H1 (cell line): ENCODE data around the gene NDFIP2. TPM values are rescaled to one million over a fixed set of nuclear protein-coding genes. Genes with fewer than 3 reads are reported as not detected.

Experiments
- CTCF ChIA-PET: fragments of 300-600 bp; sonication (Branson Sonifier 250); formaldehyde crosslinking; loops from one replicate; lab custom pipeline; 2021; ENCODE audit not compliant: partially characterized antibody; lab: Charles Lee
- POLR2A ChIA-PET: fragments of 300-600 bp; sonication (Branson Sonifier 250); formaldehyde crosslinking; loops from one replicate; lab custom pipeline; 2021; ENCODE audit warnings: inconsistent platforms; ENCODE audit not compliant: partially characterized antibody; lab: Charles Lee
- DNase-seq, 2 experiments: peaks; one replicate each; pipeline versions ENCODE4 v3.0.0 to v3.0.0-alpha.2; 2010 to 2022; ENCODE audit warnings: low spot score in 2 of 2, low read depth in 1 of 2, mixed read lengths in 1 of 2
- FAIRE-seq: peaks from 2 replicates; lab custom pipeline; 2011; peaks lifted over from hg19 to GRCh38; lab: Jason Lieb, UNC
- H2AFZ ChIP-seq: 2 replicates; pipeline ENCODE4 v1.8.1; 2012; ENCODE audit warnings: low read length, inconsistent platforms
- H2AK5ac ChIP-seq: 2 replicates; pipeline ENCODE4 v1.6.1; 2013; ENCODE audit warnings: low read depth, low read length
- H2BK120ac ChIP-seq: replicated peaks from 2 replicates; pipeline ENCODE3; 2013; ENCODE audit warnings: low read depth, low read length, inconsistent platforms
- H2BK12ac ChIP-seq: 2 replicates; pipeline ENCODE4 v1.6.1; 2013; ENCODE audit warnings: low read depth, low read length
- H2BK15ac ChIP-seq: 2 replicates; pipeline ENCODE4 v1.6.1; 2013; ENCODE audit warnings: low read length
- H2BK20ac ChIP-seq: 2 replicates; pipeline ENCODE4 v1.6.1; 2013; ENCODE audit warnings: low read length
- H2BK5ac ChIP-seq: 2 replicates; pipeline ENCODE4 v1.6.1; 2013; ENCODE audit warnings: low read depth, low read length
- H3K14ac ChIP-seq: 2 replicates; pipeline ENCODE4 v1.6.1; 2013; ENCODE audit warnings: inconsistent platforms; ENCODE audit not compliant: insufficient read length
- H3K18ac ChIP-seq: 2 replicates; pipeline ENCODE4 v1.6.1; 2013; ENCODE audit warnings: low read length; ENCODE audit errors: extremely low read depth
- H3K23ac ChIP-seq: 2 replicates; pipeline ENCODE4 v1.6.1; 2013; ENCODE audit warnings: inconsistent platforms; ENCODE audit not compliant: insufficient read length
- H3K23me2 ChIP-seq: 2 replicates; pipeline ENCODE4 v1.6.1; 2013; ENCODE audit warnings: low read depth, low read length
- H3K27ac ChIP-seq: 2 replicates; pipeline ENCODE4 v1.6.1; 2011; ENCODE audit warnings: low read depth, low read length, inconsistent platforms
- H3K27me3 ChIP-seq, 4 experiments: replicated peaks in 1 of 4; 1 replicate in 1 of 4; 2 replicates in 3 of 4; pipeline versions ENCODE4 v1.6.1 to v1.8.1; 2011 to 2013; ENCODE audit warnings: low read length in 3 of 4, mild to moderate bottlenecking in 3 of 4, inconsistent platforms in 2 of 4, mixed read lengths in 2 of 4, moderate library complexity in 1 of 4; ENCODE audit not compliant: control insufficient read depth in 3 of 4, insufficient read depth in 3 of 4; ENCODE audit errors: extremely low read depth in 1 of 4
- H3K36me3 ChIP-seq, 4 experiments: 2 replicates each; pipeline versions ENCODE4 v1.6.1 to v1.8.1; 2011 to 2013; ENCODE audit warnings: mild to moderate bottlenecking in 4 of 4, low read length in 3 of 4, moderate library complexity in 2 of 4, control low read depth in 1 of 4, inconsistent platforms in 1 of 4; ENCODE audit not compliant: insufficient read depth in 4 of 4, control insufficient read depth in 2 of 4
- H3K4ac ChIP-seq: replicated peaks from 2 replicates; pipeline ENCODE3; 2013; ENCODE audit warnings: low read length, low read depth, mixed read lengths, inconsistent platforms; ENCODE audit not compliant: insufficient read length
- H3K4me1 ChIP-seq, 4 experiments: replicated peaks in 1 of 4; 1 replicate in 1 of 4; 2 replicates in 3 of 4; pipeline versions ENCODE4 v1.6.1 to v1.8.1; 2011 to 2013; ENCODE audit warnings: low read length in 3 of 4, inconsistent platforms in 2 of 4, mixed read lengths in 1 of 4; ENCODE audit not compliant: insufficient read depth in 4 of 4, control insufficient read depth in 3 of 4
- H3K4me2 ChIP-seq, 2 experiments: 2 replicates each; pipeline versions ENCODE4 v1.6.1 to v1.8.1; 2011 to 2013; ENCODE audit warnings: low read depth in 2 of 2, low read length in 2 of 2, control low read depth in 1 of 2, inconsistent platforms in 1 of 2, mild to moderate bottlenecking in 1 of 2; ENCODE audit not compliant: insufficient read depth in 1 of 2
- H3K4me3 ChIP-seq, 4 experiments: fragments of 200-600, 300-600 bp in 1 of 4; sonication (generic), shearing (Covaris generic), sonication (Bioruptor Twin) in 1 of 4; 2 replicates each; pipeline versions ENCODE4 v1.5.1 to v1.8.1; 2011 to 2016; ENCODE audit warnings: low read length in 4 of 4, low read depth in 3 of 4, control low read depth in 2 of 4, inconsistent platforms in 2 of 4, mild to moderate bottlenecking in 2 of 4, mixed read lengths in 1 of 4, moderate library complexity in 1 of 4; ENCODE audit not compliant: insufficient read depth in 2 of 4; ENCODE audit errors: extremely low read depth in 1 of 4
- H3K56ac ChIP-seq: replicated peaks from 2 replicates; pipeline ENCODE3; 2013; ENCODE audit warnings: low read depth, mild to moderate bottlenecking, mixed read lengths, low read length, inconsistent platforms; ENCODE audit not compliant: insufficient read length
- H3K79me1 ChIP-seq: 2 replicates; pipeline ENCODE4 v1.6.1; 2013; ENCODE audit warnings: low read depth, low read length, control low read depth
- H3K79me2 ChIP-seq, 2 experiments: 2 replicates each; pipeline versions ENCODE4 v1.6.1 to v1.8.1; 2012 to 2013; ENCODE audit warnings: low read length in 2 of 2, mild to moderate bottlenecking in 2 of 2, inconsistent platforms in 1 of 2; ENCODE audit not compliant: insufficient read depth in 2 of 2, control insufficient read depth in 1 of 2
- H3K9ac ChIP-seq, 4 experiments: replicated peaks in 1 of 4; 1 replicate in 1 of 4; 2 replicates in 3 of 4; pipeline versions ENCODE4 v1.6.1 to v1.8.1; 2011 to 2013; ENCODE audit warnings: low read depth in 3 of 4, low read length in 3 of 4, control low read depth in 2 of 4, mild to moderate bottlenecking in 2 of 4, moderate library complexity in 2 of 4, inconsistent platforms in 1 of 4; ENCODE audit errors: extremely low read depth in 1 of 4
- H3K9me3 ChIP-seq, 2 experiments: 2 replicates each; pipeline versions ENCODE4 v1.6.1 to v1.8.1; 2012 to 2013; ENCODE audit warnings: mild to moderate bottlenecking in 2 of 2, moderate library complexity in 2 of 2, control low read depth in 1 of 2, inconsistent platforms in 1 of 2, low read depth in 1 of 2, low read length in 1 of 2, mixed read lengths in 1 of 2; ENCODE audit not compliant: insufficient read depth in 2 of 2
- H4K20me1 ChIP-seq, 2 experiments: replicated peaks in 1 of 2; 2 replicates each; pipeline versions ENCODE3 to v1.8.1; 2011 to 2013; ENCODE audit warnings: inconsistent platforms in 2 of 2, low read length in 2 of 2, mild to moderate bottlenecking in 1 of 2; ENCODE audit not compliant: insufficient read depth in 2 of 2, control insufficient read depth in 1 of 2
- H4K5ac ChIP-seq: 2 replicates; pipeline ENCODE4 v1.6.1; 2013; ENCODE audit warnings: low read length, low read depth, mixed read lengths, inconsistent platforms; ENCODE audit not compliant: insufficient read length
- H4K8ac ChIP-seq: 2 replicates; pipeline ENCODE4 v1.8.0; 2013; ENCODE audit warnings: mild to moderate bottlenecking, moderate library complexity, low read length, inconsistent platforms; ENCODE audit not compliant: insufficient read depth; ENCODE audit errors: extremely low read depth
- H4K91ac ChIP-seq: replicated peaks from 2 replicates; pipeline ENCODE3; 2013; ENCODE audit warnings: low read length, mixed read lengths, inconsistent platforms; ENCODE audit not compliant: insufficient read length
- BACH1 ChIP-seq: IDR thresholded peaks from 2 replicates; pipeline ENCODE4 v1.6.1; 2012; ENCODE audit warnings: low read length, improper control_type of control experiment
- CBX8 ChIP-seq: fragments of 300-800, 300-1000 bp; sonication (generic); IDR thresholded peaks from 2 replicates; pipeline ENCODE4 v1.7.1; 2016; ENCODE audit warnings: low read depth, low read length, borderline replicate concordance
- CREB1 ChIP-seq: IDR thresholded peaks from 2 replicates; pipeline ENCODE4 v1.6.1; 2012; ENCODE audit warnings: inconsistent platforms
- CTCF ChIP-seq, 3 experiments: IDR thresholded peaks; 1 replicate in 2 of 3; 2 replicates in 1 of 3; pipeline versions ENCODE4 v1.5.1 to v1.6.1; 2011; ENCODE audit warnings: low read length in 3 of 3, mild to moderate bottlenecking in 3 of 3, inconsistent platforms in 2 of 3, low read depth in 1 of 3, moderate library complexity in 1 of 3; ENCODE audit not compliant: insufficient read depth in 1 of 3; ENCODE audit errors: control extremely low read depth in 1 of 3
- HDAC6 ChIP-seq: IDR thresholded peaks from one replicate; pipeline ENCODE4 v1.7.1; 2012; ENCODE audit warnings: low read depth, mild to moderate bottlenecking, inconsistent platforms, low read length, moderate library complexity
- KDM1A ChIP-seq: fragments of 200-600, 300-600 bp; sonication (generic); IDR thresholded peaks from 2 replicates; pipeline ENCODE4 v1.7.1; 2016; ENCODE audit warnings: mild to moderate bottlenecking, low read length, borderline replicate concordance
- KDM5A ChIP-seq: fragments of 200-600 bp; IDR thresholded peaks from 2 replicates; pipeline ENCODE4 v1.7.1; 2012; ENCODE audit warnings: mild to moderate bottlenecking, low read length, inconsistent platforms, mixed read lengths
- MAX ChIP-seq: IDR thresholded peaks from 2 replicates; pipeline ENCODE4 v1.6.1; 2012; ENCODE audit warnings: inconsistent platforms
- NANOG ChIP-seq: IDR thresholded peaks from 2 replicates; pipeline ENCODE4 v1.6.1; 2011; ENCODE audit warnings: low read length, low read depth, mild to moderate bottlenecking, inconsistent platforms; ENCODE audit not compliant: insufficient read depth, poor library complexity, severe bottlenecking
- RBBP5 ChIP-seq: IDR thresholded peaks from 2 replicates; pipeline ENCODE4 v1.7.1; 2012; ENCODE audit warnings: low read depth, mild to moderate bottlenecking, inconsistent platforms, low read length, moderate library complexity, borderline replicate concordance
- SIRT6 ChIP-seq: IDR thresholded peaks from one replicate; pipeline ENCODE4 v1.7.1; 2012; ENCODE audit warnings: low read length, inconsistent platforms
- TBP ChIP-seq: IDR thresholded peaks from 2 replicates; pipeline ENCODE4 v1.6.1; 2011; ENCODE audit warnings: low read depth, low read length, improper control_type of control experiment
- WGBS, 2 experiments: shearing (Covaris generic) in 1 of 2; methylation state at CpG; one replicate each; pipeline versions ENCODE4 v1.1.6 to v1.1.7; 2013 to 2015; ENCODE audit warnings: low lambda C conversion rate in 2 of 2, mixed read lengths in 2 of 2, inconsistent platforms in 1 of 2, low coverage in 1 of 2, missing lambda C conversion rate in 1 of 2; ENCODE audit not compliant: insufficient replicate concordance in 2 of 2, insufficient coverage in 1 of 2, insufficient read length in 1 of 2; ENCODE audit errors: extremely low coverage in 1 of 2, missing lambda C conversion rate in 1 of 2; 5-methylcytosine and 5-hydroxymethylcytosine counted together
- polyA plus RNA-seq, 7 experiments: library from polyadenylated mRNA; depleted of rRNA in 3 of 7; stranded (reverse) in 5 of 7; unstranded in 2 of 7; fragments of >200 nt in 5 of 7; fragments of 200-250 nt in 2 of 7; gene quantifications; 1 replicate in 5 of 7; 2 replicates in 1 of 7; 4 replicates in 1 of 7; pipeline versions ENCODE4 v1.2.1 to v1.2.3, GENCODE V29; 2011 to 2013; ENCODE audit warnings: missing spikeins in 2 of 7, mixed read lengths in 2 of 7
- total RNA-seq: library from RNA; stranded (reverse); fragmentation: NEBNext Ultra II Directional; extraction: Animal tissue kit (Norgen Biotek cat#: 25700); gene quantifications from 2 replicates; pipeline ENCODE4 v1.2.1, GENCODE V29; 2021

NDFIP2 gene
- total and polyA plus RNA-seq, 2 of the 8 experiments (the other 6 are each of a cell fraction or from before 2014, with no cell fraction given), result 11.1 to 32.9 TPM

GRCh38 chr13:79463604-79464003, 17.4 kb upstream of the NDFIP2 start:
- H2BK15ac ChIP-seq, result no peak overlapping the region
- H3K14ac ChIP-seq, result no peak overlapping the region
- H3K4me3 ChIP-seq, result no peak overlapping the region
- CTCF ChIA-PET, result interaction anchor here (1.0 to 1.4 kb wide), 2 partner anchors 9 to 39 kb away, joined by 3 to 5 read pairs; no protein-coding TSS in a partner anchor
- no peak overlapping the region for H2BK5ac ChIP-seq
- no peak overlapping the region for H3K4me2 ChIP-seq
- no peak overlapping the region for H2AFZ ChIP-seq
- H4K91ac ChIP-seq, result no peak overlapping the region
- no peak overlapping the region for H4K5ac ChIP-seq
- no peak overlapping the region for H3K18ac ChIP-seq
- no peak overlapping the region for H2AK5ac ChIP-seq
- no peaks in the 10 kb centered on the region for H3K79me2 ChIP-seq
- no peak overlapping the region for H3K23ac ChIP-seq
- no peak overlapping the region for H3K4ac ChIP-seq
- no peak overlapping the region for H3K9ac ChIP-seq
- H3K4me1 ChIP-seq, result no peaks in the 10 kb centered on the region
- POLR2A ChIA-PET, result no interaction called here
- no peak overlapping the region for H4K8ac ChIP-seq
- no peak overlapping the region for H3K56ac ChIP-seq
- H4K20me1 ChIP-seq, result no peaks in the 10 kb centered on the region
- no peaks in the 10 kb centered on the region for H3K36me3 ChIP-seq
- no peak overlapping the region for H2BK20ac ChIP-seq
- no peak overlapping the region for H2BK12ac ChIP-seq
- DNase-seq, result no peak
- H3K27me3 ChIP-seq, result no peaks in the 10 kb centered on the region
- no peak overlapping the region for H3K27ac ChIP-seq
- H3K23me2 ChIP-seq, result no peaks in the 10 kb centered on the region; the same call in 1 of the 2 replicates
- no peaks in the 10 kb centered on the region for H3K9me3 ChIP-seq
- TF ChIP-seq CTCF (IDR thresholded peaks at IDR 0.05; ENCODE audit: control extremely low read depth in 1 of 3, insufficient read depth in 1 of 3, low read depth in 1 of 3, low read length in 3 of 3) (no peak), SIRT6 (no peak), CREB1 (no peak), NANOG (no peak), TBP (no peak), RBBP5 (no peak), HDAC6 (no peak), CBX8 (no peak), MAX (no peak), KDM1A (no peak), KDM5A (no peak), BACH1 (no peak)
- no peak for FAIRE-seq
- H3K79me1 ChIP-seq, result no peaks in the 10 kb centered on the region
- no peak overlapping the region for H2BK120ac ChIP-seq
- WGBS, 2 experiments, result 92% methylated on average over 1 of the region's 1 CpG; no CpG with 5 or more reads in 1 of the 2 experiments
